ENCODE data around the gene SLC23A1.
"Not testable (repeated sequence)": the region's sequence is repeated elsewhere in the genome, so short reads cannot be mapped to it uniquely, and the experiment has no call there.

SLC23A1 gene

DNA sequence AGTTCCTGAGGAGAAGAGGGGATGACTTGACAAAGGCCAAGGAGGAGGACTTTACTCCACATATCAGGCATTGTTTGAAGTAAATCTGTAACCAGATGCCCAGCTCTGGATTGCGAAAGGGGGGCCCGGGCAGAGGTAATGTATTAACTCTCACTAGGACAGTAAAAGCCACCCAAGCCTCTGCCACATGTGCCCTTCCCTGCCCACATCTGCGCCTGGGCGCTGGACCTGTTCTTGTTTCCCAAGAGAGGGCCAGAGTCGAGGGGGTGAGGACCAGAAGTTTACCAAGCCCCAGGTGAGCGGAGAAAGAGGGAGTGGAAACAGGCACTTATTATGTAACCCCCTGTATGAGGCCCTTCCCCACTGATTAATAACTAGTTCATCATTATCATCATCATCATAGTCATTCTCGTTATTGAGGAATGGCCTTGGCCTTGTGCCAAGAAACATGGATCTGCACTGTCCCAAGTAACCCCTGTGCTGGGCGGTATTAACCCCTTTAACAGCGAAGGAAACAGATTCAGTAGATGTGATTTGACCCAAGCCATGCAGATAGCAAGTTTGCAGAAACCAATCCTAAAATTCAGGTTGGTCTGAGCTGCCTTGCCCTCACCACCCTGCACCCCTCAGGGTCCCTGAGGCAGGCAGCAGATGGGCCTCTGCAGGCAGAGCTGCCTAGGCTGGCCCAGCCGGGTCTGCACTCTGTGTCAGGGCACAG, at the start of gene SLC23A1:
Gene SLC23A1 (minus strand): TSS at position 23 of the 718 bp plus-strand sequence. CDS start 44 bp downstream, outside the sequence.
- no peak for DNase-seq (ENCODE audit: low read depth in 2 of 2)

DNA sequence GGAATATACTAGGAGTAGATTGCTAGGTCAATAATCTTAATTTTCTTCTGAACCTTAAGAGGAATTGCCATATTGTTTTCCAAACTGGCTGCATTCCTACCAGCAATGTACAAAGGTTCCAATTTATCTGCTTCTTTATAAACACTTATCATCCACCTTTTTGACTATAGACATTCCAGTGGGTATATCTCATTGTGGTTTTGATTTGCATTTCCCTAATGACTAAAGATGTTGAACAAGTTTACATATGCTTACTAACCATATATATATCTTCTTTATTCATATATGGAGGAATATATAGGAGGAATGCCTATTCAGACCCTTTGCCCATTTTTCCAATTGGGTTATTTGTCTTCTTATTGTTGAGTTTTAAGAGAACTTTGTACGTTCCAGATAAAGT, 48.6 kb upstream of the SLC23A1 start:
- no peak for DNase-seq (ENCODE audit: low read depth in 2 of 2)

DNA sequence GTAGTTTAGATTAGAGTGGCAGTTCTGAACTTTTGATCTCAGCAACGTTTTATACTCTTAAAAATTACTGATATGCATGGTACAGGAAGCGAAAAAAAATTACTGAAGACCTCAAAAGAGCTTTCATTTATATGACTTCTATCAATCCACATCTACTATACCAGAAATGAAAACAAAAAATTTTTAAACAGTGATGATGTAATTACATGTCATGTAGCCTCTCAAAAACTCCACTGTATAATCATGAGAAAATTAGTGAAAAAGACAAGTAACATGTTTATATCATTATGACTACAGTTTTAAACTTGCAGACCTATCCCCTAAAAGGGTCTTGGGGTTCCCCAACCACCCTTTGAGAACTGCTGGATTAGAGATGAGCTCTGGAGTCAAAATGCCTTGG, 46.9 kb upstream of the SLC23A1 start:
- no peak for DNase-seq (ENCODE audit: low read depth in 2 of 2)

DNA sequence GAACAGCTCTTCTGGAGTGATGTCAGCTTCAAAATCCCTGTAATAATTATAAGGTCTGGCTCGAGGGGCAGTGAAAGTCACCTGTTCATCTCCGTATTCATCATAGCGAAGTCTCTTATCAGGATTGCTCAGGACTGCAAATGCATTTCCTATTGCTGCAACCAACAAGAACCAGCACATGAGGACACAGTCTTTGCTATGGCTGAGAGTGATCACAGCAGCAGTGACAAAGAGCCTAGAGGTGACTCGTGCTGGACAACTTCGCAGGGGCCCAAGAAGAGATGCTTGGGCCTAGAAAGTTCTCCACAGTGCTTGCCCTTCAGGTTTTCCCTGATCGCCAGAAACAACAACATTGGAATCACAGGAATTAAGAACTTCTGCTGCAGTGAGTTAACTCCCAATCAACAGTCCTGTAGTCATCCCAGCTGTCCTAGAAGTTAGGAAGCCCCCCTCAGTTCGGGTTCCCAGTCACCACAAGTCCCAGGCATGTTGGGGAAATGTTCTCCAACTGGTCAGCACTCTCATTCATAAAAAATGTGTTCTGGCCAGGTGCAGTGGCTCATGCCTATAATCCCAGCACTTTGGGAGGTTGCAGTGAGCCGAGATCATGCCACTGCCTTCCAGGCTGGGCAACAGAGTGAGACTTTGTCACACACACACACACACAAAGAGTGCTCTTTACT, 43.2 kb upstream of the SLC23A1 start:
- DNase-seq (ENCODE audit: low read depth in 2 of 2) = no peak

DNA sequence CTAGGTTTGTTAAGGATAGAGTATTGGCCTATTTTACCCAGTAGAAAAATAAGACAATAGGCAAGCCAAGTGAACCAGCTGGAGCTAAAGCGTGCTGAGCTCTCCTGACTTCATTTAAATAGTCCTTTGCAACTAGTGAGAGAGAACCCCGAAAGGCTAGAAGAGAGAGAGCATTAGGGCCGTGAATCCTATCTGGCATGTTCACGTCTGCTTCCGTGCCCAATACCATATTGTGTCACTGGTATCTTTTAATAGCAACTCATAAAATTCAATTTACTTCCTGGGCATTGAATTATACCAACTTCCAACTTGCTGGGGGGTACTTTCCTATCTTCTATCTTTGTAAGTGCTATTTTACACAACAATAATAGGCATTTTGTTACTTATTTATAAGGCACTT, 42.4 kb upstream of the SLC23A1 start:
- DNase-seq (ENCODE audit: low read depth in 2 of 2) = no peak

DNA sequence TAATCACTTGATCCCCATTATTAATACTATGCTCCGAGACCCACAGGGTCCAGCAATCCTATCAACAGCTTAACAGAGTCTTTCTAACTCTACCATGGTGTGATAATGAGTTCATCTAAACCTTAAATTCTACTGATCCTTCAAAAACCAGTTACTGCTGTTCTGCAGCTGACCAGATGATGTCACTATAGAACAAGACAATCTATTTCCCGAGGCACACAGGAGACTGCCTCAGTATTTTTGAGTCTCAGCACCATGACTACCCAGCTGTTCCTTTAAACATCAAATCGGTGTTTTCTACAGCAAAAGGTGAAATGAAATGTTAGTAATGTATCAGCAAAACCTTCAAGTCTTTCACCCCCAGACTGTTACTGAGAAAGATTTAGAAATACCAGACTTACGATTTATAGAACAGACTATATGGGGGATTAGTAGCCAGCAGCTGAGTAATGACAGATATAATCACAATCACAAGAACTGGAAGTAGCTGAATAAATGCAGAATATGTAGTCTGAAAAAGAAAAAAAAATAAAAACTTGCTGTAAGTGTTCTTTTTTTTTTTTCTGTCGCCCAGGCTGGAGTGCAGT, 39.3 kb upstream of the SLC23A1 start:
- peak in 1 of 2 donors; percentile 35 for DNase-seq (ENCODE audit: low read depth in 2 of 2)

DNA sequence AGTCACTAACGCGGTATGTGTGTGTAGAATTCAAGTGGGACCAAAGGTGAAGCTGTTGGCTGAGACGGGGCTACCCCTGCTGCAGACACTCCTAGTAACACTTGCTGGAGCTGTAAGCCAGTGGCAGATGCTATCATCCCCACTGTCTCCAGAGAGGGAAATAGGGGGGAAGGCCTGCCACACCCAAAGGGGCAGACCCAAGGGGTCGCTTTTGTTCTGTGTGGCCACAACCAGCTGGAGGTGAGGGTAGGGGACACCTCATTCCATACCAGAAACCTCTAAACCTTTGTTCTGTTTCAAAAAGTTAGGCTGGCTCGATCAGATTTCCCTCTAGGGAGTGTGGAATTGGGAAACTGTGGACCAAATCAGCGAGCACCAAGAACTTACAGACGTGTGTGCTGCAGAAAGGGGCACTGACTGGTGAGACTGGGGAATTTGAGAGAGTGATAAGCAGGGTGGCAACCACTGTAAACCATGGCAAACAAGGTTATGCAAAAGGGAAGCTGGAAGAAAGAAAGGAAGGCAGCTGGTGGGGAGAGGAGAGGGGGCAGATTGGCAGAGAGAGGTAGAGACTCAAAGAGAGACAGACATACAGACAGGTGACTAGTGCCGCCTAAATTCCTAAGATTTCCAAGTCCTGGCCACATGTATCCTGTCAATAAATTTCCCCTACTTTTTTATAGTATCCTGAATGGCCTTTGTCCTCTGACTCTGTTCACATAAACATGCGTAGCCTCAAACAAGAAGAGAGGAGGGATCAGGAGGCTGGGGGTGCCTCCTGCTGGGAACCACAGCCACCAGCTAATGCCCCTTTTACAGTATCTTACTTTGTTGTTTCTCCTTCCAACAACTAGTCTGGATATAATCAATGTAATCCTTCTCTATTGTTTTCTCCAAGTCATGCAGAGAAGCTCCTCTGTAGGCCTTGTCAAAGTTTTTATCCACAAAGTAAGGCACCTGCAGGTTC, 36.4 kb upstream of the SLC23A1 start:
- no peak for DNase-seq (ENCODE audit: low read depth in 2 of 2)

DNA sequence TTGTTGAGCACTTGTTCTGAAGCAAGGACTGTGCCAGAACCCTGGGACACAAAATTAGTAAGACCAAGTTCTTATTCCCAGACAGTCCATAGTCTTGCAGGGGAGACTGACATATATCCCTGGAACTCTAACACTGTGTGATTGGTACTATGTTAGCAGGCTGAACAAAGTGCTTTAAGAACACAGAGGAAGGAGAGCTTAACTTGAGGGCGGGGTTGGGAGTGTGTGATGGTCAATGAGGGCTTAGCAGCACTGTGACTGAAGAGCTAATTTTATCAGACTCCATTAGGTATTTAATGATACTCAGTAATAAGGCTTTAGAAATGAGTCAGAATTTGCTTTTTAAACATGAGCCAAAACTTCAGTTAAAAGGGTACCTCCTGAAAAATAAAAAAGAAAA, 35.7 kb upstream of the SLC23A1 start:
- no peak for DNase-seq (ENCODE audit: low read depth in 2 of 2)

DNA sequence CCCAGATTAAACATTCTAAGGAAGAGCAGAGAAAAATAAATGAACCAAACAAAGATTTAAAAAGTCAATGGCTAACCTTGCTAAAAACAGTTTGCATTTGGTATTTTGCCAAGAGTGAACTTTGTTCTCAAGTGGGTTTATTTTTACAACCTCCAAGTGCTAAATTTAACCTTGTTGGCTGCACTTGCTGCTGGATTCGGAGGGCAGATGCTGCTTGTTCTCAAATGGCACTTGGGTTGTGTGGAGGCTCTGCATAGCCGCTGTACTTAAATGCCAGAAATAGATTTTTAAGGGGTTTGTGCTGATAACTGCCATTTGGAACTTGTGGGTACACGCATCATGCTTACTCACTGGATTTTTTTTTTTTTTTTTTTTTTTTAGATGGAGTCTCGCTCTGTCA, 34.1 kb upstream of the SLC23A1 start:
- no peak for DNase-seq (ENCODE audit: low read depth in 2 of 2)

DNA sequence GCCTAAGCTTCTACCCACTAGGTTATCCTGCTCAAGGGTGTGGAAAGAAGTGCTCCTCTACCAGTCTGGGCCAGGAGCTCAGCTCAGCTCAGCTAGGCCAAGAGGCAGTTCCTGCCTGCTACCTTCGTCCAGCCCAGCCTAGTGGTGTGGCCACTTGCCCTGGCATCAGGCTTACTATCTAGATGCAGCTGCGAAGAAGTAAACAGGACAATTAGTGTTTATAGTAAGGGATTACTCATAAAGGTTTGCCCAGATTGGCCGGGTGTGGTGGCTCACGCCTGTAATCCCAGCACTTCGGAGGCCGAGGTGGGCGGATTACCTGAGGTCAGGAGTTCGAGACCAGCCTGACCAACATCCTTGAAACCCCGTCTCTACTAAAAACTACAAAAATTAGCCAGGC, 33.6 kb upstream of the SLC23A1 start:
- DNase-seq (ENCODE audit: low read depth in 2 of 2) = no peak

DNA sequence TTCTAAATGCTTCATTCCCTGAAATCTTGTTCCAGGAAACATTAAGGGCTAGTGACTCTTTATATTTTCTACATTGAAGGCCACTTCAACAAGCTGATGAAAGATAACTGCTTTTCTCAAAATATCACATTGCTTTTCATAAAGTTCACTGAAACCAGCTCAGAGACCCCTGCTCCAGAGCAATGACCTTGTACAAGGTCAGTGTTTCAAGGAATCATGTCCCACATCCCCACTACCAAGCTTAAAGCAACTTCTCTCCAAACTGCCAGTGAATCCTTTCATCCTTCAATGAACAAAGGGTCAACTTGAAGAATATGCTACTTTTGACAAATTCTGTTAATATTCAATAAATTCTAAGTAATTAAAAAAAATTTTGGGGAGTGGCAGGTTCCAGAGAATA, 32.8 kb upstream of the SLC23A1 start:
- no peak for DNase-seq (ENCODE audit: low read depth in 2 of 2)

DNA sequence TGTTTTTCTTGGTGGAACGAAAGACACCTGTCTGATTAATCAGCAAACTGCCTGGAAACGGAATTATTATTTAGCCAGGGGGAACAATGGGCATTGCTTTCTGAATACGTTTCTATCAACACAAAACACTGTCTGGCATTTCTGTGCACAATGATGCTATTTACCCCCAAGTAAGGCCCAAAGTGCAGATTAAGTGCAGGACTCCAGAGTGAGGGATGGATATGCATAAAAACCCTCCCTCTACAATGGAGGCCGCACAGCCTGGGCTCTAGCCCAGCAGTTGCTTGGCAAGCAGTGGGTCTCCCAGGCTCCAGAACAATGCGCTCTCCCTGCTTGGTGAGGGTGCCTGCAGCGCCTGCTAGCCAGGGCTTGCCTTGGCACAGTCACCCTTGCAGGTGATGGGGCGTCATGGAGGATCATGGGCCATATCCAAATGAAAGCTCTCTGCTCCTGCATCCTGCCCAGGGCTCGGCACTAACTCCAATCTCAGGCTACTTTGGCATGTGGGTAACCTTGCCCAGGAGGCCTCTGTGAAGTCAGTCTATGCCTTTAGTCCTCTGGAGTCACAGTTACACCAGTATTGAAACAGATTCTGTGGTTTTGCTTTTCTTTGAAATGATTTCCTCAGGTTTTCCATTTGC, 32.2 kb upstream of the SLC23A1 start:
- no peak for DNase-seq (ENCODE audit: low read depth in 2 of 2)

DNA sequence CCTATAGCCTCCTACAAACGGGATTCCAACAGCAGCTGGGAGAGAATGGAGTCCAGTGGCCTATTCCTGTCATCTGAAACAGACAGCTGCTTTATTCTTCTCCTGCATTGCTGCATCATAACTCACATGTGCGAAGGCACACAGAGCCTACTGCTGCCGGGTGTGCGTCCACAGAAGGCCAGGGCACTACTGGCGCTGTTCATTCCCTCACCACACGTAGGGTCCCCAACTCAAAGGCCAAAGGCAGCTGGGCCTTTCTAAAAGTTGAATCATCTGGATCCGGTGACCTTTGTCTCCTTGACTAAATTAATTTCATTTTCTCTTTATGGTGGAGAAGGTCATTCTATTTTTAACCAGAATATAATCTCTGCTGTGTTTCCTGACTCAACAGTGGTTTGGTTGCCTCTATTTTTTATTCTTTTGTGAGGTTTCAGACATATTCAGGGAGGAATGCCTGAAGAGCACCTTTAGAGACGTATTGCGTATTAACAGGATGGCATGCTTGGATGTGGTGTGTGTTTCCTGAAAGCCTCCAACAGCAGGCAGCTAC, 31.6 kb upstream of the SLC23A1 start:
- DNase-seq (ENCODE audit: low read depth in 2 of 2) = no peak

DNA sequence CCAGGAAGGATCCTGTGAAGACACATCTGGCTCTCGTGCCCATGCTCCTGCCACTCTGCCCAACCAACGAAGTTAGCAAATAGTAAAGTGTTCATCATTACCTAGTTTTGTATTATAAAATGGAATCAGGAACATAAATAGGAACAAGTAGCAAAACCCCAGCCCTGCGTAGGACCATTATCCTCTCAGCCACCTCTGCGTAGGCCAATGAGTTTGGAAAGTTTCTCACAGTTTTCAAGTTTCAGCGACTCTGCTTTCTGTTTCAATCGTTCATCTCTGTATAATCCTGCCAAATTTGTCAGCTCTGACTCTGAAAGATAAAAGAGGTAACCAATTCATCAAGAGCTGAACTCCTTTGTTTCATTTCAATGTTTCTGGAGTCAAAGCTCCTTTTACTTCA, 30.9 kb upstream of the SLC23A1 start:
- no peak for DNase-seq (ENCODE audit: low read depth in 2 of 2)

DNA sequence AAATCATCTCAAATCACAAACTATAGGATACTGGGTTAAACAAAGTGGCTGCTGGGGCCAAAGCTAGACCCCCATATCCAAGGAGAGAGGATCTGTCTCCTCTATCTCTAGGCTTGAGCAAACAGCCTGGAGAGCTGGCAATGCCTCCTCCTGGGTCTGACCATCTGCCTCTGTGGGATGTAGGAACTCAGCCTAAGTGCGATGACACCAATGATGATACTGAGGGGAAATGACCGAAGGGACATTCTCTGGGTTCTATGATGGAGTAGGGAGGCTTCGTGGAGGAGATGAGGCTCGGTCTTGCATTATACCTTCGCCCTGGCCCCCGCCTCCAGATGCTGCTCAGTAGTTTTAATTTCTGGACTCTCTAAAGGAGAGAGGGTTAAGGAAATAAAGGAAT, 30.1 kb upstream of the SLC23A1 start:
- DNase-seq (ENCODE audit: low read depth in 2 of 2) = no peak

DNA sequence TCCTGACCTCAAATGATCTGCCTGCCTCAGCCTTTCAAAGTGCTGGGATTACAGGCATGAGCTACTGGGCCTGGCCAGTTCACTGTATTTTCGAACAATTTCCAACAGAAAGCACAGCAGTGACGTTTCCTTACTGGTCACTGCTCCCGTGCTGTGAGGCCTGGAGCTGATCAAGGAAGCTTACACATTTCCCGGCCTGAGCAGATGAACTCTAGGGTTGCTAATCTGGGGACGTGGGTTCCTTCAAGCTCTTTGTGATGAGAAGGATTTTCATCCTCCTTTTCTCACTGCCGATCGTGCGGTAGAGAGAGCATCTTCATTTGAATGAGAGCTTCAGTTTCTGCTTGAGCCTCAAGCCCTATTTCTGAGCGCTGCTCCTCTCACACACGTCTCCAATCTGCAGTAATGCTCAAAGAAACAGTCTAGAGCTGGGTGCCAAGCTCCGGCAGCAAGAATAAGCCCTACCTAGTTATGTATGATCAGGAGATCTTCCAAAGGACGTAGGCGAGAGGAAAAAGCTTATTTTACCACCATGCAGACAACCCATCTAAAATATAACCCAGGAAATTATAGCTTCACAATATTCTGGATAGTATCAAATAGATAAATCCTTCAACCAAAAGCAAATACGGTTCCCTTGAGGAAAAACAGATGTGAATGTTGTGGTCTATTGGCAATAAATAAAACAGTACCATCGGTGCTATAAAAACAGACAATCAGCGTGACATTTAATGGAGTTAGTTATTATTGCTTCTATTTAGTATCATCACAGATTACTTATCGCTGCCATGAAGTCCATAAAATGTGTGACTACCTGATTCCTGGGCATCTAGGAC, 28.1 kb upstream of the SLC23A1 start:
- DNase-seq (ENCODE audit: low read depth in 2 of 2) = no peak

DNA sequence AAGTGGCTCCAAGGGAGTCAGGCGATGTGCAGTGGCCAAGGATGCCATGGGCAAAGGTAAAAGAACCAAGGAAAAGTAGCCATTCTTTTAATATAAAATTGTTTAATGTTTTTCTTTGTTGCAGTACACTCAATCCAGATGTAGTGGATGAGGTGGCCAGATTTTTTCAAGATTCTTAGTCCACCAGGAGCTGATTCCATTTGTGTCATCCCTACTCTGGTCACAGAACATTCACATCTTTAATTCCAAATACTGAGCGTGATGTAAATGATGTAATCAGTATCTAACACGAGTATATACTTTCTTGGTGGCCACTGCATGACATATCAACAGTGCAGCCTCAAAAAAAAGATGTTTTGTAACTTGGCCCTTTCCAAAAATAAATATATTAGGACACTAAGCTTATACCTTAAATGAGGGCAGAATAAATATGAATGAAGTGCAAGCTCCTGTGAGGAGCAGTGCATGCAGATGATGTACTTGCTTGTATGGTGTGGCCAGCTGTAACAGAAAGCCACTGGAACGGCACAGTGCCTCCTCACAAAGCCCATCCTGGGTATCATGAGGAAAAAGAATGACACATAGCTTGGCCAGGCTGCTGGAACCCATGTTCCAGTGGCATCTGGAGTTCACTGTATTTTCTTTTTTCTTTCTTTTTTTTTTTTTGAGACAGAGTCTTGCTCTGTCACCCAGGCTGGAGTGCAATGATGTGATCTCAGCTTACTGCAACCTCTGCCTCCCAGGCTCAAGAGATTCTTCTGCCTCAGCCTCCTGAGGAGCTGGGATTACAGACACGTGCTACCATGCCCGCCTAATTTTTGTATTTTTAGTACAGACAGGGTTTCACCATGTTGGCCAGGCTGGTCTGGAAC, 27.3 kb upstream of the SLC23A1 start:
- no peak for DNase-seq (ENCODE audit: low read depth in 2 of 2)

DNA sequence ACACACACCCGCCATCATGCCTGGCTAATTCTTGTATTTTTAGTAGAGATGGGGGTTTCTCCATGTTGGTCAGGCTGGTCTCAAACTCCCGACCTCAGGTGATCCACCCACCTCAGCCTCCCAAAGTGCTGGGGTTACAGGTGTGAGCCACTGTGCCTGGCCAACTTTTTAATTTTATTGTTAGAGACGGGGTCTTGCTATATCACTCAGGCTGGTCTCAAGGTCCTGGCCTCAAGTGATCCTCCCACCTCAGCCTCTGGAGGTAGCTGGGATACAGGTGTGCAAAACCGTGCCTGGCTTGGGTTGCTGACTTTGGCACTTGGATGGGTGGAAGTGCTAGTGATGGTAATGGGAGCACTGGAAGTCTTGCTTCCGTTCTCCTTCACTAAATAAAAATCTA, 26.0 kb upstream of the SLC23A1 start:
- DNase-seq (ENCODE audit: low read depth in 2 of 2) = not testable (repeated sequence)

DNA sequence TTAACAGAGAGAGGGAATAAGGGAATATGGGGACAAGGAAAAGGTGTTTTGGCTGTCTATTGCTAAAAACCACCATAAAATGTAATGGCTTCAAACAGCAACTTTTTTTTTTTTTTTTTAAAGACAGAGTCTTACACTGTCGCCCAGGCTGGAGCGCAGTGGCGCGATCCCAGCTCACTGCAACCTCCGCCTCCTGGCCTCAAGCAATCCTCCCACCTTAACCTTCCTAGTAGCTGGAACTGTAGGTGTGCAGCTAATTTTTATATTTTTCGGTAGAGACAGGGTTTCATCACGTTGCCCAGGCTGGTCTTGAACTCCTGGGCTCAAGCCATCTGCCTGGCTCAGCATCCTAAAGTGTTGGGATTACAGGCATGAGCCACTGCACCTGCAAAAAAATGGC, 25.1 kb upstream of the SLC23A1 start:
- no peak for DNase-seq (ENCODE audit: low read depth in 2 of 2)

Measured in stimulated activated CD4-positive, alpha-beta T cell treated with anti-CD3 and anti-CD28 coated beads, Interleukin-1b, Interleukin-23, amount 100 ng/mL, for 1 hour (primary cell).